ENCODE data around the gene FLYWCH2. TPM values are rescaled to one million over a fixed set of nuclear protein-coding genes. Genes with fewer than 3 reads are reported as not detected.

Gene FLYWCH2
- total RNA-seq, 1 donor from 2014 or later: 31.3 TPM

Other genes starting within 250 kb of the FLYWCH2 start
- gene KCTD5, start 200.7 kb upstream of the FLYWCH2 start, total RNA-seq: 10.5 TPM
- 0.30 TPM for gene PRSS27, start 163.0 kb upstream of the FLYWCH2 start, total RNA-seq
- 239 TPM for gene SRRM2, start 130.6 kb upstream of the FLYWCH2 start, total RNA-seq
- gene ELOB, start 105.9 kb upstream of the FLYWCH2 start, total RNA-seq: 336 TPM
- gene PRSS33, start 95.7 kb upstream of the FLYWCH2 start, total RNA-seq: not detected
- gene PRSS41, start 84.7 kb upstream of the FLYWCH2 start, total RNA-seq: not detected
- gene PRSS21, start 66.0 kb upstream of the FLYWCH2 start, total RNA-seq: not detected
- gene ZG16B, start 52.9 kb upstream of the FLYWCH2 start, total RNA-seq: 0.35 TPM
- not detected for gene PRSS22, start 25.0 kb upstream of the FLYWCH2 start, total RNA-seq
- 34.5 TPM for gene FLYWCH1, start 28.7 kb downstream of the FLYWCH2 start, total RNA-seq
- gene KREMEN2, start 81.1 kb downstream of the FLYWCH2 start, total RNA-seq: not detected
- 11.4 TPM for gene PAQR4, start 86.1 kb downstream of the FLYWCH2 start, total RNA-seq
- 2.9 TPM for gene PKMYT1, start 97.2 kb downstream of the FLYWCH2 start, total RNA-seq
- gene CLDN9, start 129.7 kb downstream of the FLYWCH2 start, total RNA-seq: 0.32 TPM
- not detected for gene CLDN6, start 135.0 kb downstream of the FLYWCH2 start, total RNA-seq
- 42.8 TPM for gene TNFRSF12A, start 137.2 kb downstream of the FLYWCH2 start, total RNA-seq
- gene HCFC1R1, start 140.7 kb downstream of the FLYWCH2 start, total RNA-seq: 68.6 TPM
- 12.9 TPM for gene THOC6, start 140.8 kb downstream of the FLYWCH2 start, total RNA-seq
- not detected for gene BICDL2, start 153.7 kb downstream of the FLYWCH2 start, total RNA-seq
- 1.7 TPM for gene MMP25, start 163.3 kb downstream of the FLYWCH2 start, total RNA-seq
- 57.8 TPM for gene IL32, start 182.4 kb downstream of the FLYWCH2 start, total RNA-seq
- not detected for gene ZSCAN10, start 216.1 kb downstream of the FLYWCH2 start, total RNA-seq
- gene ZNF205, start 229.4 kb downstream of the FLYWCH2 start, total RNA-seq: 7.4 TPM